Measurements from ENCODE around the gene UBE2J1. TPM values are rescaled to one million over a fixed set of nuclear protein-coding genes. Genes with fewer than 3 reads are reported as not detected.
"Not testable (repeated sequence)": the region's sequence is repeated elsewhere in the genome, so short reads cannot be mapped to it uniquely, and the experiment has no call there.

The UBE2J1 gene
- total RNA-seq, 2 experiments from 2014 or later: 31.2 to 31.7 TPM

- POLR2A ChIA-PET: no interaction called here
These were observed 13.0 kb downstream of the UBE2J1 start for GRCh38 chr6:89339565-89339964.

DNA sequence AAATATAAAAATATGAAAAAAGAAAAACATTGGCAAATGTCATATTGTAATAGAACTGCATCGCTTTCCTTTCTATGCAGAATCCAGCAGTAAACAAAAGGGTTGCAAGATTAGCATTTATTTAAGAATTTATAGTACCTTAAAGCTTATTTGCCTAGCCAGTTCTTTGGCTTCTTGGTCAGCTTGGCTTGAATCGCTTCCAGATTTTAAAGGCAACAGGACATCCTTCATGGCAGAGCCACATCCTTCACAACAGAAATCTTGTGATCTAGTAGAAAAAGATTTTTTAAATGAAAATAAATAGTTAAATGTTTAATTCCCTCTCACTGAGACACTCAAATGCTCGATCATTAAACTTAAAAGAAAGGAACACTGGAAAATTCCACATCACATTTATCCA, 17.4 kb downstream of the UBE2J1 start:
- CTCF ChIA-PET: no interaction called here

More at GRCh38 chr6:89339565-89339964, 13.0 kb downstream of the UBE2J1 start:
- CTCF ChIA-PET: interaction anchor here (1.3 kb wide), 1 partner anchor 132 kb away, joined by 3 read pairs; no protein-coding TSS in a partner anchor

DNA sequence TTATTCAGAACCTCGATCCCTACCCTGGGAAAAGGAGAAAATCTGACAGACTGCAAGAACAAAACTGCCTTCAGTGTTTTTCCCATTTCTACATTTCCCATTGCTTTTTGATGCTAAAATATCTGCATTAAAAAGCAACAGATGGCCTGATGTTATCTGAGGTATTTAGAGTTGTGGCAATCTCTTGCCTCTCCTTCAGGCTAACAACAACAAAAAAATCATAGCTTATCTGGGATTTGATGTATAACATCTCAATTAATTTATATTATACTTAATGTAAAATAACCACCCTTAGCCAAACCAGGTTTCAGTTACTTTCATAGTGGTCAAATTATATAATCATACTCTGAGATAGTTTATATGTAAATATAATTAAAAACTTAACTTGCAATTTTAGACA, 21.6 kb downstream of the UBE2J1 start:
- ChIA-PET CTCF (no interaction called here), POLR2A (no interaction called here)

More for the DNA sequence above, 17.4 kb downstream of the UBE2J1 start:
- POLR2A ChIA-PET: no interaction called here

GRCh38 chr6:89328976-89329375, 23.5 kb downstream of the UBE2J1 start:
- POLR2A ChIA-PET: no interaction called here
- CTCF ChIA-PET: interaction anchor here (2.4 kb wide), 1 partner anchor 13 kb away, joined by 5 read pairs; no protein-coding TSS in a partner anchor

DNA sequence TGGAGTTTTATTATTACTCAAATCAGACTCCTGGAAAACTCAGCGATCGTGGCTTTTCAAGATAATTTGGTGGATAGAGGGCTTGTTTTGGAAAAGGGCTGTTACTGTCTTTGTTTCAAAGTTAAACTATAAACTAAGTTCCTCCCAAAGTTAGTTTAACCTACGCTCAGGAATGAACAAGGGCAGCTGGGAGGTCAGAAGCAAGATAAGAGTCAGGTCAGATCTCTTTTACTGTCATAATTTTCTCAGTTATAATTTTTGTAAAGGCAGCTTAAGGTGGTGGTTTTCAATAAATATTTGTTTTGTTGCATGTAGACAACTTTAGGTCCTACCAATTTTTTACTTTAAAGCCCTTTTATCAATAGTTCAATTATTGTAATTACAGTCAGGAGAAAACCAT, 28.2 kb downstream of the UBE2J1 start:
- POLR2A ChIA-PET: no interaction called here
- CTCF ChIA-PET: no interaction called here

GRCh38 chr6:89323511-89323971, 29.0 kb downstream of the UBE2J1 start:
- ChIA-PET POLR2A (no interaction called here), CTCF (no interaction called here)

DNA sequence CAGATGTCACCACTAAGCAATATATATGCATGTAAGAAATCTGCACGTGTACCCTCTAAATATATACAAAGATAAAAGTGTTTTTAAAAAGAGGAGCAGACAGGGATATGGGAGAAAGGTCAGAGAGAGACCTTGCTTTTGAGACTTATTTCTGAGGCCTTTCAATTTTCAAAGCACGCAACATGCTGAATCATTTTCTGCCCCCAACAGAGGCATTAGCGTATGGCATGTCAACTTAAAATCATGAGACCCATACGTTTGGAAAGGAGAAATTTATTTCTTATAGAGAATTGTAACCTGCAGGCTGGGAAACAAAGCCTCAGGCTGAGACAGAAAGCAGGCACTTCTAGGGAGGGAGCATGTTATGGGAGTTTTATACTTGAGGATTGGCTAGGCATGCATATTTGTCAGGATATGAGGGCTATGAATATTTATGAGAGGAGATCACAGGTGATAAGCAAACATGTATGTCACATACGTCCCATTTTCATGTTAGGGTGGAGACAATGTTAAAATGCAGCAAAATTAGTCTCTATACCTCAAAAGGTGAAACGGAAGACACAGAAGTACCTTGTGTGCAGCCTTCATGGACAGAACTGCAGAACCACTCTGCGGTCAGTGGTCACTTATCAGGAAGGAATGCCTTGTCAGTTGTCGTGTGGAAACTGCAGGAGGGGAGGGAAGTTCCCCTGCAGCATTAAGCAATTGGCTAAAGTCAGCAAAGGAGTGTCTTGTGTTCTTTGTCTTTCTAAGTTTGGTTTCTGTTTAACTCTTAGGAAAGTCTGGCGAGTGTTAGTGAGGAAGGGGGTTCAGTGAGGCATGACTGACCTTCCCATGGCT, 31.2 kb downstream of the UBE2J1 start:
- CTCF ChIA-PET: no interaction called here
- POLR2A ChIA-PET: no interaction called here

DNA sequence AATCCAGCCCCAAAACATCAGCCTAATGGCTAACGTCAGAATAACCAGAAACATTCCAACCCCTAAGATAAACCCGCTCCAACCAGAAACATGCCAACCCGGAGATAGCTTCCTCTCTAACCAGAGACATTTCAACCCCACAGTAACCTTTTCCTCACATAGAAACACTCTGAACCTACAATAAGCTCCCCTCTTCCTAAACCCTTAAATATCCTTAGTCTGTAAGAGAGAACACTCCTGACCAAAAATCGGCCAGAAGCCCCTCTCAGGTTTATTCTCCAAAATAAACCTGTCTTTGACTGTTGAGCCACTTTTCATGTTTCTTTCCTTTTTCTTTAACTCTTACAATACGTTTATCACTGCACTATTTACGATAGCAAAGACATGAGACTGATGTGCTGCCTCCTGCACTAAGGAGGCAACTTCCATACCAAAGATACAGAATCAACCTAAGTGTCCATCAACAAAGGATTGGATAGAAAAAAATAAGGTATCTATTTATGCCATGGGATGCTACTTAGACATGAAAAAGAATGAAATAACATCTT, 32.4 kb downstream of the UBE2J1 start:
- ChIA-PET CTCF (no interaction called here), POLR2A (interaction anchor here (0.6 kb wide), 1 partner anchor 40 kb away, joined by 10 read pairs; no protein-coding TSS in a partner anchor)

DNA sequence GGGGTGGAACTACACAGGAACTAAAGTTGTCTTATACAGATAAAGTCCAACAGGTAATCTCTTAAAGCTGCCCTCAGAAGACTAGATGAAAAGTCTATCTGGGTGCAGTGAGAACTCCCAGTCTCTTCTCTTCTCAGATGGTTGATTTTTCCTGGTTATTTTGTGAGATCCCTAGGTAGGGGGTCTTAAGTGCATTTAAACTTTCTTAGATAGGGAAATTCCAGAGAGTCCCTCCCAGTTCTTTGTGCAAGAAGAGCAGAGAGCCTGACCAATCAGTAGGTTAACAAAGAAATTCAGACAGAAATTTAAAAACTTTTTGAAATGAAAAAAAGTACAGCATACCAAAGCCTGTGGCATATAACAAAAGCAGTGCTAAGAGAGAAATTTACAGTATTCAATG, 35.5 kb downstream of the UBE2J1 start:
- POLR2A ChIA-PET: no interaction called here
- CTCF ChIA-PET: no interaction called here

DNA sequence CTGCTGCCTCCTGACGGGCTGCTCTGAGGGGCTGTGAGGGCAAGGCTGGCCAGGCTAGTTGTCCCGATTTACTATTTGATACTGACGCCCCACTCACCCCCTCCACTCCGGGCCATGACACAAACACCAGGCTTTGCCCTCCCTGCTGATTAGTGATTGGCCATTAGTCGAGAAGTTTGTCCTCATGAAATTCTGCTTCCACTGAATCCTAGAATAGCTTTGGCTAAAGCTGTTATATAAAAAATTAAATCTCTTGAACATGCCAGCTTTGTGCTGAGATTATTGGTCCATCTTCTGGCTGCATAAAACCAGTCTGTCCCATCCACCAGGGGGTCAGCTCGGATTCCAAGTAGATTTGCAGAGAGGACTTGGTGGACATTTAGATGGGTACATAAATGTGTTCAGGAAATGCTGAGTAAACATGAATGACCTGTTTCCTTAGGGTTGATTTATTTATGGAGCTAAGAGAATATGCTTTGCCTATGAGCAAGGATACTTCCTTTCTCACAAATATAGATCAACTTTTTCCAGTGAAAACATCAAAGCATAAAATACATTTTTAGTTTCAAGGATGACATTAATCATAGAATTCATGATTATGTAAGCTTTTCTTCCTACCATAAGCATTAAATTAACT, 37.2 kb downstream of the UBE2J1 start, which contains the start of gene GABRR2:
TSS of gene GABRR2 (minus strand) at position 51 of the 637 bp plus-strand sequence. CDS start 134 bp downstream, outside the sequence.
- POLR2A ChIA-PET: no interaction called here

GRCh38 chr6:89314692-89315091, 37.8 kb downstream of the UBE2J1 start:
- POLR2A ChIA-PET: no interaction called here
- CTCF ChIA-PET: no interaction called here

More for the DNA sequence above, 37.2 kb downstream of the UBE2J1 start, which contains the start of gene GABRR2:
- CTCF ChIA-PET: interaction anchor here (0.6 to 1.6 kb wide), 2 partner anchors 13 to 564 kb away, joined by 3 to 5 read pairs; no protein-coding TSS in a partner anchor

- CTCF ChIA-PET: no interaction called here
- POLR2A ChIA-PET: no interaction called here
These were observed 39.5 kb downstream of the UBE2J1 start for GRCh38 chr6:89313006-89313405.

- ChIA-PET CTCF (no interaction called here), POLR2A (no interaction called here)
These were observed 40.5 kb downstream of the UBE2J1 start for GRCh38 chr6:89311853-89312531.

GRCh38 chr6:89311530-89311852, 41.0 kb downstream of the UBE2J1 start:
- CTCF ChIA-PET: no interaction called here
- POLR2A ChIA-PET: no interaction called here

DNA sequence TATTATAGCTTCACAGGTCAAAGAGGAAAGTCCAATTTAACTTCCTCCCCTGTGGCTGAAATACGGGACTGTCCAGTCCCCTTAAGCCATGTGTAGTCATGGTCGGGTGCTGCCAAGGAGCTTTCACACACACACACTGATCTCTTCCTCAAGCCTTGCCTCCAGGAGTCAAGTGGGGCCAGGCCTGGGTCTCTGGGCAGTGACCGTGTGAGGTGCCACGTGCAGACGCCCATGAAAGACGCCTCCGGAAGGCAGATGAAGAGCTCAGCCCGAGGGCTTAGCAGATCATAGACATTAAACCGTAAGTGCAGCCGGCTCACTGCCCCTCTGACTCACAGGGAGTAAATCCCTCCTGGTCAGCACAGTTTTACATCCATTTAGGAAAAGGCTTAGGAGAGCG, 41.6 kb downstream of the UBE2J1 start:
- ChIA-PET CTCF (no interaction called here), POLR2A (no interaction called here)

- POLR2A ChIA-PET: no interaction called here
- CTCF ChIA-PET: no interaction called here
These were observed 43.8 kb downstream of the UBE2J1 start for GRCh38 chr6:89308525-89309395.

DNA sequence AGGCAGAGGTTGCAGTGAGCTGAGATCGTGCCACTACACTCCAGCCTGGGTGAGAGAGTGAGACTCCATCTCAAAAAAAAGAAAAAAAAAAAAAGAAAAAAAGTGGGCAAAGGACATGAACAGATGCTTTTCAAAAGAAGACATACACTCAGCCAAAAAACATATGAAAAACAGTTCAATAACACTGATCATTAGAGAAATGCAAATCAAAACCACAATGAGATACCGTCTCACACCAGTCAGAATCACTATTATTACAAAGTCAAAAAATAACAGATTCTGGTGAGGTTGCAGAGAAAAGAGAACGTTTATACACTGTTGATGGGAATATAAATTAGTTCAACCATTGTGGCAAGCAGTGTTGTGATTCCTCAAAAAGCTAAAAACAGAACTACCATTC, 48.0 kb downstream of the UBE2J1 start:
- POLR2A ChIA-PET: interaction anchor here (0.7 kb wide), 1 partner anchor 304 kb away, joined by 6 read pairs; no protein-coding TSS in a partner anchor
- CTCF ChIA-PET: not testable (repeated sequence)

- CTCF ChIA-PET: no interaction called here
These were observed 49.6 kb downstream of the UBE2J1 start for GRCh38 chr6:89302936-89303335.

GRCh38 chr6:89302195-89302770, 50.2 kb downstream of the UBE2J1 start:
- ChIA-PET POLR2A (interaction anchor here (0.5 kb wide), 1 partner anchor 54 kb away, joined by 4 read pairs; no protein-coding TSS in a partner anchor), CTCF (no interaction called here)

More at GRCh38 chr6:89302936-89303335, 49.6 kb downstream of the UBE2J1 start:
- POLR2A ChIA-PET: no interaction called here
